Brain microvascular endothelial cell (primary cell): ENCODE measurements around the gene RNGTT.
"Not testable (repeated sequence)": the region's sequence is repeated elsewhere in the genome, so short reads cannot be mapped to it uniquely, and the experiment has no call there.

Experiments
- DNase-seq: peaks from one replicate; pipeline ENCODE4 v3.0.0-alpha.2; 2020
- H3K27ac ChIP-seq: fragments of 250-450 bp; sonication (Bioruptor Pico); 2 replicates; pipeline ENCODE4 v1.5.1; 2020; ENCODE audit warnings: mild to moderate bottlenecking, moderate library complexity
- H3K27me3 ChIP-seq: fragments of 250-450 bp; sonication (Bioruptor Pico); replicated peaks from 2 replicates; pipeline ENCODE4 v1.5.1; 2020; ENCODE audit warnings: mild to moderate bottlenecking
- H3K36me3 ChIP-seq: fragments of 250-450 bp; sonication (Bioruptor Pico); replicated peaks from 2 replicates; pipeline ENCODE4 v1.5.1; 2020; ENCODE audit warnings: mild to moderate bottlenecking
- H3K4me3 ChIP-seq: 2 replicates; pipeline ENCODE4 v1.5.1; 2011; ENCODE audit warnings: low read depth, mild to moderate bottlenecking, control low read depth, low read length, moderate library complexity
- in situ Hi-C: cut with HindIII; loops from 2 replicates; pipeline ENCODE4 v1.10.0; 2017; ENCODE audit warnings: low sequenced_read_pairs, low pct_ligation_motif_present
- TF ChIP-seq, protein P1 (sequence below): IDR thresholded peaks from 2 replicates; pipeline ENCODE4 v1.5.1; 2011; ENCODE audit warnings: low read depth, mild to moderate bottlenecking, moderate library complexity, low read length, control low read depth, inconsistent platforms; ENCODE audit errors: missing control alignments

RNGTT gene

DNA sequence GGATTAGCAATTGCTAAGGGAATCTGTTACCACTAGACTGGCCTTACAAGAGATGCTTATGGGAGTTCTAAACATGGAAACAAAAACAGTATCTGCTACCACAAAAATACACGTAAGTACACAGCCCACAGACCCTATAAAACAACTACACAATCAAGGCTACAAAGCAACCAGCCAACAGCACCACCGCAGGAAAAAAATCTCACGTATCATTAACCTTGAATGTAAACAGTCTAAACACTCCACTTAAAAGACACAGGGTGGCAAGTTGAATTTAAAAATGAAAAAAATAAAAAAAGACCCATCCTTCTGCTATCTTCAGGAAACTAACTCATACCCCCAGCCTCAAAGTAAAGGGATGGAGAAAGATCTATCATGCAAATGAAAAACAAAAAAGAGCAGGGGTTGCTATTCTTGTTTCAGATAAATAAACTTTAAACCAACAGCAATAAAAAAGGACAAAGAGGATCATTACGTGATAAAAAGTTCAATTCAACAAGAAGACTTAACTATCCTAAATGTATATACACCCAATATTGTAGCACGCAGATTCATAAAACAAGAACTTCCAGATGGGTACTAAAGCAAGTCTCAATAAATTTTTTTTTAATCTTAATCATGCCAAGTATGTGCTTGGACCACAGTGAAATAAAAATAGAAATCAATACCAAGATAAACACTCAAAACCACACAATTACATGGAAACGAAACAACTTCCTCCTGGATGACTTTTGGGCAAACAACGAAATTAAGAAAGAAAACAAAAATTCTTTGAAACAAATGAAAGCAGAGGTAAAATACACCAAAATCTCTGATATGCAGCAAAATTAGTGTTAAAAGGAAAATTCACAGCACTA, 52.3 kb downstream of the RNGTT start:
- Histone ChIP-seq H3K27me3 (no peaks in the 10 kb centered on the region), H3K36me3 (no peaks in the 10 kb centered on the region), H3K27ac (no peak overlapping the region), H3K4me3 (no peak overlapping the region)
- no peak for DNase-seq
- TF ChIP-seq, protein P1, sequence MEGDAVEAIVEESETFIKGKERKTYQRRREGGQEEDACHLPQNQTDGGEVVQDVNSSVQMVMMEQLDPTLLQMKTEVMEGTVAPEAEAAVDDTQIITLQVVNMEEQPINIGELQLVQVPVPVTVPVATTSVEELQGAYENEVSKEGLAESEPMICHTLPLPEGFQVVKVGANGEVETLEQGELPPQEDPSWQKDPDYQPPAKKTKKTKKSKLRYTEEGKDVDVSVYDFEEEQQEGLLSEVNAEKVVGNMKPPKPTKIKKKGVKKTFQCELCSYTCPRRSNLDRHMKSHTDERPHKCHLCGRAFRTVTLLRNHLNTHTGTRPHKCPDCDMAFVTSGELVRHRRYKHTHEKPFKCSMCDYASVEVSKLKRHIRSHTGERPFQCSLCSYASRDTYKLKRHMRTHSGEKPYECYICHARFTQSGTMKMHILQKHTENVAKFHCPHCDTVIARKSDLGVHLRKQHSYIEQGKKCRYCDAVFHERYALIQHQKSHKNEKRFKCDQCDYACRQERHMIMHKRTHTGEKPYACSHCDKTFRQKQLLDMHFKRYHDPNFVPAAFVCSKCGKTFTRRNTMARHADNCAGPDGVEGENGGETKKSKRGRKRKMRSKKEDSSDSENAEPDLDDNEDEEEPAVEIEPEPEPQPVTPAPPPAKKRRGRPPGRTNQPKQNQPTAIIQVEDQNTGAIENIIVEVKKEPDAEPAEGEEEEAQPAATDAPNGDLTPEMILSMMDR, result no peak
- in situ Hi-C loops, result no loop called here

DNA sequence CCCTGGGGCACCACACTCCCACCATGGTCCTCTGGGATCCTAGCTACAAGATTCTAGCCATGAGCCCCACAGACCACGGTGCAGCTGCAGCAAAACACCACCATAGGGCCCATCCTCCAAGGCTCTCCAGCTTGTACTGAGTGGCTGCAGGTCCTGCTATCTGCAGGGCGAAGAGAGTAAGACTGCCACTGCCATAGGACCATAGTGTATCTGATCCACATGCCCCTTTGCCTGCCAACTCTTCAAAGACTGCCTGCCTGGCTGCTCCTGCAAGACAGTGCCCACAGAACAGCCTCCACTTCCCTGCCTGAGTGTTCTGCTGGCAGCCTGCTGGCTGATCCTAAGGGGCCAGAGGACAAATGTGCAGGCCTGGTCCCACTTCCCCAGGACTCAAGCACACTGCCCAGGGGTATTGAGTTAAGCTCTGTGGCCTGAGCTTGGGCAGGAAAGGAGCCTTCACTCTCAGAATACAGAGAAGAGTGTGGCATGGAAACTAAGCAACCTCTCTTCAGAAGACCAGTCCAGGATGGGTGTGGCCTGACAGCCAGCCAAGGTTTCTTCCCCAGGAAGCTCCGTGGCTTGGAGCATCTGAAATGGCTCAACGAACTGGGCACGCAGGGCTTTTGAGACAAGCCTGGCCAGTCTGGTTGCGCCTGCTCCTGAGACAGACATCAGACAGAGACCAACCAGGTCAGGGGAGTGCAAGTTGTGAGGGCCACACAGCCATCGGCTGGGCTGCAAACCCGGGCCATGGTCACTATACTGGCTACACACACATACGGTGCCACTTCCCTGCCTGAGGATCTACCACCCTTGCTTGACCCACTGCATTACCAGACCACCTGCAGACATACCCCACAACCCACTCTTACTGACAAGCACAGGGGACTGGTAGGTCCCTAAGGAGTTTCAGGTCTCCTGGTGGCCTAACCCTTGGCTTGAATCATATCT, 54.5 kb downstream of the RNGTT start:
- no peak for DNase-seq
- Histone ChIP-seq H3K36me3 (no peaks in the 10 kb centered on the region), H3K27ac (no peak overlapping the region), H3K4me3 (no peak overlapping the region), H3K27me3 (no peaks in the 10 kb centered on the region)
- in situ Hi-C loops, result no loop called here
- TF ChIP-seq, protein P1, result no peak

DNA sequence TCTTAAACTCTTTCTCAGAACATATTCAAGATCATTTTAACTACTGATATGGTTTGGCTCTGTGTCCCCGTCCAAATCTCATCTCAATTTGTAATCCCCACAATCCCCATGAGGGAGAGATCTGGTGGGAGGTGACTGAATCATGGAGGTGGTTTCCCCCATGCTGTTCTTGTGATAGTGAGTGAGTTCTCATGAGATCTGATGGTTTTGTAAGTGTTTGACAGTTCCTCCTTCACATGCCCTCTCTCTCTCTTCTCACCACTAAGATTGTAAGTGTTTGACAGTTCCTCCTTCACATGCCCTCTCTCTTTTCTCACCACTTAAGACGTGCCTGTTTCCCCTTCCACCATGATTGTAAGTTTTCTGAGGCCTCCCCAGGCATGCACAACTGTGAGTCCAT, 56.3 kb downstream of the RNGTT start:
- H3K27ac ChIP-seq, H3K36me3 ChIP-seq, H3K27me3 ChIP-seq, H3K4me3 ChIP-seq, in situ Hi-C loops: not testable (repeated sequence)
- DNase-seq, result peak; percentile 39

DNA sequence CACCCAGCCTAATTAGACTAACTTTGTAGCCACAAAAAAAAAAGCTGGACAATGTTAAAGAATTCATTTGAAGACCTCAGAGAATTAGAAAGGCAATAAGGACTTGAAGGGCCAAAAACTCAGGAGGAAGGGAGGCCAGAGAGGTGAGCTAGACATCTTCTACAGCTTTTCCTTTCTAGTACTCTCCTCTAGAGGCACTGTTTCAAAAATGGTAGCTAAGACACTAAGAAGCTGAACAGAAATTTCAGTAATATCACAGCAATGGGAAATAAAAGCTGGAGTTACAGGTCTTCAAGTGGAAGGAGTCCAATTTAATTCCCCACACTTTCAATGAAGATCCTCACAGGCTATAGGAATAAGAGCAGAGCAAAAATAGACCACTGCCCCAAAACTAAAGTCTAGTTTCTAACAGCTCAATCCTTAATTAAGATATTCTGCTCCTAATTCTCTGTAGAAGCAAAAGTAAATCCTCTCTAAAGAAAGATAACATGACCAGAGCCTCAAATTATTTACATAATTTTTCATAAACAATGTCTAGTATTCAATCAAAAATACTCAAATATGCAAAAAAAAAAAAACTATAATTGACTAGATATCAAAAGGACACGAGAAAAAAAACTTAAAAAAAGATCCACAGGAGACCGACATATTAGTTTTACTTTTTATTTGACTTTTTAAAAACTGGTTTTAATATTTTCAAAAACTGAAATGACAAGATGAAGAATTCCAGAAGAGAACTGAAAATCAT, 63.7 kb downstream of the RNGTT start:
- H3K36me3 ChIP-seq, result no peaks in the 10 kb centered on the region
- H3K4me3 ChIP-seq, result no peak overlapping the region
- no peak for DNase-seq
- TF ChIP-seq, protein P1, result peak; percentile 37
- in situ Hi-C loops, result no loop called here
- no peaks in the 10 kb centered on the region for H3K27me3 ChIP-seq
- H3K27ac ChIP-seq, result no peak overlapping the region

DNA sequence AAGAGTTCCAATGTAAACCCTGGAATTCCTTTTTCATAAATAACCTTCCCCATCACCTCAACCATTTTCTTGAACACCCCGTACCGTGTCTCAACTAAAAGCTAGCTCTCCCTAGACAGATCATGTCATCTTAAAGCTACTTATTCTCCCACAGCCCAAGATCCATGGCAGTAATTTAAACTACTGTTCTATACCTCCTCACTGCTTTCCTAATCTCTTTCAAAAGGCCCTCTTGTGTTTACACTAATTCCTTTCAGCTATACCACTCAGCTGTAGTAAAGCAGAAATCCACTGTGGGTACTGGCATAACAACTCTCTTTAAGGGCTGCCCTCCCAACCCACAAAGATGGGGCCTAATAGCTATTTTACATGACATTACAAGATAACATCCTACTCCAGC, 67.5 kb downstream of the RNGTT start:
- Histone ChIP-seq H3K27ac (no peak overlapping the region), H3K4me3 (no peak overlapping the region), H3K27me3 (no peaks in the 10 kb centered on the region), H3K36me3 (no peaks in the 10 kb centered on the region)
- DNase-seq, result no peak
- in situ Hi-C loops, result no loop called here
- TF ChIP-seq, protein P1, result no peak
